ENCODE results near the gene TSGA10.

- TF ChIP-seq GATA2 (IDR thresholded peaks at IDR 0.05; ENCODE audit: low read depth, low read length) (no peak), GATA3 (IDR thresholded peaks at IDR 0.05; ENCODE audit: low read depth, low read length) (no peak)
Measured at GRCh38 chr2:99140860-99141109, 14.0 kb downstream of the TSGA10 start.

Data from SH-SY5Y (cell line).